ENCODE results near the gene TMEM11. TPM values are rescaled to one million over a fixed set of nuclear protein-coding genes. Genes with fewer than 3 reads are reported as not detected.

The TMEM11 gene
- total and polyA plus RNA-seq, 2 of the 8 experiments (the other 6 are each of a cell fraction or from before 2014, with no cell fraction given) = 33.3 to 90.4 TPM

DNA sequence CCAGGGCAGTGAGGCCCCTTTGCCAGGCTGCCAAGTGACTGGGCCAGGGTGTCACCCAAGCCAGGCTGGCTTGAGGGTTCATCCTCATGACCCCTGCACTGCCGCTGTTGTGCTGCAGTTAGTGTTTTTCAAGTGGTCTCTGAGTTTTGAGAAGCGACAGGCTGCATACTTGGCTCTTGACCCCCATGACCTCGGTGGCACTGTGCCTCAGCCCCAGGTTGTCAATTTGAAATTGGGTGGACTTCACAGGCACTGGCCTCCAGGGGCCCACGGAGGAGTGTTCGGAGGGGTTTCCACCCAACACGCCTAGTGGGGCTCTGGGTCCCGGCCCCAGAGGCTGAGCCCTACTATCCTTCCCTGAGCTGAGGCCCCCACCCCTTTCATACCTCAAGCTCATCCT, 44.5 kb downstream of the TMEM11 start:
- Histone ChIP-seq H3K27ac (ENCODE audit: low read depth, low read length) (no peak overlapping the region), H3K4me1 (replicated peaks in 1 of 4; ENCODE audit: control insufficient read depth in 3 of 4, insufficient read depth in 4 of 4, low read length in 3 of 4) (no peaks in the 10 kb centered on the region), H3K56ac (replicated peaks; ENCODE audit: insufficient read length, low read depth, low read length) (no peak overlapping the region)

More for the DNA sequence above, 44.5 kb downstream of the TMEM11 start:
- no peaks in the 10 kb centered on the region for H3K9me3 ChIP-seq (ENCODE audit: insufficient read depth in 2 of 2, low read depth in 1 of 2, low read length in 1 of 2)
- 93% methylated on average over 7 of the region's 7 CpGs; no CpG with 5 or more reads in 1 of the 2 experiments for WGBS, 2 experiments (ENCODE audit: extremely low coverage in 1 of 2, insufficient coverage in 1 of 2, insufficient read length in 1 of 2, insufficient replicate concordance in 2 of 2, low coverage in 1 of 2, low lambda C conversion rate in 2 of 2, missing lambda C conversion rate in 1 of 2)
- no peak overlapping the region for H2BK20ac ChIP-seq (ENCODE audit: low read length)
- no peak overlapping the region for H4K5ac ChIP-seq (ENCODE audit: insufficient read length, low read depth, low read length)
- no peak overlapping the region for H2BK12ac ChIP-seq (ENCODE audit: low read depth, low read length)
- H2BK120ac ChIP-seq (replicated peaks; ENCODE audit: low read depth, low read length) = no peak overlapping the region
- H4K91ac ChIP-seq (replicated peaks; ENCODE audit: insufficient read length, low read length) = no peak overlapping the region
- no peaks in the 10 kb centered on the region for H3K23me2 ChIP-seq (ENCODE audit: low read depth, low read length)
- no peak overlapping the region for H4K8ac ChIP-seq (ENCODE audit: extremely low read depth, insufficient read depth, low read length)
- no peak overlapping the region for H3K4me2 ChIP-seq (ENCODE audit: insufficient read depth in 1 of 2, low read depth in 2 of 2, low read length in 2 of 2)
- ChIA-PET POLR2A (ENCODE audit: partially characterized antibody) (no interaction called here), CTCF (ENCODE audit: partially characterized antibody) (interaction anchor here (0.6 to 1.4 kb wide), 5 partner anchors 9 to 100 kb away, joined by 3 to 4 read pairs (median 3); no protein-coding TSS in a partner anchor)
- H2BK15ac ChIP-seq (ENCODE audit: low read length) = no peak overlapping the region
- H3K79me2 ChIP-seq (ENCODE audit: control insufficient read depth in 1 of 2, insufficient read depth in 2 of 2, low read length in 2 of 2) = no peaks in the 10 kb centered on the region
- H3K4me3 ChIP-seq (ENCODE audit: extremely low read depth in 1 of 4, insufficient read depth in 2 of 4, low read depth in 3 of 4, low read length in 4 of 4) = no peak overlapping the region
- H2AFZ ChIP-seq (ENCODE audit: low read length) = no peak overlapping the region
- no peaks in the 10 kb centered on the region for H4K20me1 ChIP-seq (replicated peaks in 1 of 2; ENCODE audit: control insufficient read depth in 1 of 2, insufficient read depth in 2 of 2, low read length in 2 of 2)
- H3K27me3 ChIP-seq (replicated peaks in 1 of 4; ENCODE audit: control insufficient read depth in 3 of 4, extremely low read depth in 1 of 4, insufficient read depth in 3 of 4, low read length in 3 of 4) = no peaks in the 10 kb centered on the region
- H3K23ac ChIP-seq (ENCODE audit: insufficient read length) = no peak overlapping the region
- H3K79me1 ChIP-seq (ENCODE audit: low read depth, low read length) = no peaks in the 10 kb centered on the region; the same call in 1 of the 2 replicates
- H3K18ac ChIP-seq (ENCODE audit: extremely low read depth, low read length) = no peak overlapping the region
- H2AK5ac ChIP-seq (ENCODE audit: low read depth, low read length) = no peak overlapping the region
- no peak for FAIRE-seq
- no peak overlapping the region for H2BK5ac ChIP-seq (ENCODE audit: low read depth, low read length)
- H3K9ac ChIP-seq (replicated peaks in 1 of 4; ENCODE audit: extremely low read depth in 1 of 4, low read depth in 3 of 4, low read length in 3 of 4) = no peak overlapping the region
- H3K36me3 ChIP-seq (ENCODE audit: control insufficient read depth in 2 of 4, insufficient read depth in 4 of 4, low read length in 3 of 4) = no peaks in the 10 kb centered on the region; a peak in 1 of 8 replicates
- DNase-seq (ENCODE audit: low read depth in 1 of 2, low spot score in 2 of 2) = no peak
- no peak overlapping the region for H3K4ac ChIP-seq (replicated peaks; ENCODE audit: insufficient read length, low read depth, low read length)
- H3K14ac ChIP-seq (ENCODE audit: insufficient read length) = no peak overlapping the region
- no peak for TF ChIP-seq SP1 (IDR thresholded peaks at IDR 0.05; ENCODE audit: low read depth, low read length)
- TF ChIP-seq BRCA1 (IDR thresholded peaks at IDR 0.05; ENCODE audit: low read depth, low read length) = no peak
- no peak for TF ChIP-seq SIRT6 (IDR thresholded peaks at IDR 0.05; ENCODE audit: low read length)
- no peak for TF ChIP-seq ZNF274 (IDR thresholded peaks at IDR 0.05; ENCODE audit: borderline replicate concordance, extremely low read depth, low read length)
- no peak for TF ChIP-seq RXRA (IDR thresholded peaks at IDR 0.05; ENCODE audit: insufficient read depth, low read depth, low read length)
- no peak for TF ChIP-seq ATF2 (IDR thresholded peaks at IDR 0.05; ENCODE audit: low read length)
- no peak for TF ChIP-seq EZH2 (IDR thresholded peaks at IDR 0.05; ENCODE audit: low read depth, low read length, severe bottlenecking)

Measured in H1 (cell line).